ENCODE results near the gene LCLAT1.

LCLAT1 gene

GRCh38 chr2:30649828-30650227 is 202.8 kb downstream of the LCLAT1 start:
- DNase-seq: no peak

GRCh38 chr2:30652271-30652915 is 205.3 kb downstream of the LCLAT1 start:
- DNase-seq: no peak

- no peak for DNase-seq
Measured at GRCh38 chr2:30653847-30654246, 206.8 kb downstream of the LCLAT1 start.

GRCh38 chr2:30654404-30654803 is 207.4 kb downstream of the LCLAT1 start:
- no peak for DNase-seq

- DNase-seq: no peak
Measured at GRCh38 chr2:30655211-30655610, 208.2 kb downstream of the LCLAT1 start.

GRCh38 chr2:30655660-30656059 is 208.6 kb downstream of the LCLAT1 start:
- DNase-seq: no peak

- no peak for DNase-seq
Measured at GRCh38 chr2:30656079-30656478, 209.0 kb downstream of the LCLAT1 start.

GRCh38 chr2:30661173-30662107 is 214.4 kb downstream of the LCLAT1 start:
- no peak for DNase-seq

GRCh38 chr2:30662268-30663131 is 215.5 kb downstream of the LCLAT1 start:
- peak; percentile 87 for DNase-seq

GRCh38 chr2:30663321-30663720 is 216.3 kb downstream of the LCLAT1 start:
- no peak for DNase-seq

GRCh38 chr2:30663806-30664205 is 216.8 kb downstream of the LCLAT1 start:
- no peak for DNase-seq

- no peak for DNase-seq
Measured at GRCh38 chr2:30664761-30665358, 217.8 kb downstream of the LCLAT1 start.

GRCh38 chr2:30665761-30666265 is 218.8 kb downstream of the LCLAT1 start:
- DNase-seq: no peak

- peak; percentile 29 for DNase-seq
Measured at GRCh38 chr2:30666266-30666874, 219.3 kb downstream of the LCLAT1 start.

GRCh38 chr2:30670453-30670852 is 223.4 kb downstream of the LCLAT1 start:
- DNase-seq: no peak

- no peak for DNase-seq
Measured at GRCh38 chr2:30673127-30673526, 226.1 kb downstream of the LCLAT1 start.

- no peak for DNase-seq
Measured at GRCh38 chr2:30675758-30676157, 228.7 kb downstream of the LCLAT1 start.

GRCh38 chr2:30677231-30677630 is 230.2 kb downstream of the LCLAT1 start:
- DNase-seq: no peak

- no peak for DNase-seq
Measured at GRCh38 chr2:30677861-30678385, 230.9 kb downstream of the LCLAT1 start.

GRCh38 chr2:30678410-30679137 is 231.5 kb downstream of the LCLAT1 start:
- no peak for DNase-seq

GRCh38 chr2:30679426-30680088 is 232.5 kb downstream of the LCLAT1 start:
- DNase-seq: peak; percentile 53
